Measurements from ENCODE around the gene PISD.

- TF ChIP-seq, protein P1, sequence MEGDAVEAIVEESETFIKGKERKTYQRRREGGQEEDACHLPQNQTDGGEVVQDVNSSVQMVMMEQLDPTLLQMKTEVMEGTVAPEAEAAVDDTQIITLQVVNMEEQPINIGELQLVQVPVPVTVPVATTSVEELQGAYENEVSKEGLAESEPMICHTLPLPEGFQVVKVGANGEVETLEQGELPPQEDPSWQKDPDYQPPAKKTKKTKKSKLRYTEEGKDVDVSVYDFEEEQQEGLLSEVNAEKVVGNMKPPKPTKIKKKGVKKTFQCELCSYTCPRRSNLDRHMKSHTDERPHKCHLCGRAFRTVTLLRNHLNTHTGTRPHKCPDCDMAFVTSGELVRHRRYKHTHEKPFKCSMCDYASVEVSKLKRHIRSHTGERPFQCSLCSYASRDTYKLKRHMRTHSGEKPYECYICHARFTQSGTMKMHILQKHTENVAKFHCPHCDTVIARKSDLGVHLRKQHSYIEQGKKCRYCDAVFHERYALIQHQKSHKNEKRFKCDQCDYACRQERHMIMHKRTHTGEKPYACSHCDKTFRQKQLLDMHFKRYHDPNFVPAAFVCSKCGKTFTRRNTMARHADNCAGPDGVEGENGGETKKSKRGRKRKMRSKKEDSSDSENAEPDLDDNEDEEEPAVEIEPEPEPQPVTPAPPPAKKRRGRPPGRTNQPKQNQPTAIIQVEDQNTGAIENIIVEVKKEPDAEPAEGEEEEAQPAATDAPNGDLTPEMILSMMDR (conservative IDR thresholded peaks at IDR 0.05; ENCODE audit: low read depth, low read length) = no peak
- no peak for TF ChIP-seq EZH2 (IDR thresholded peaks at IDR 0.05; ENCODE audit: low read length, unreplicated experiment)
Observed at GRCh38 chr22:31574055-31574670, 87.9 kb downstream of the PISD start.
